PFSK-1 (cell line): ENCODE data around the gene OR4C11.

Experiments used
- FOXP2 ChIP-seq: optimal IDR thresholded peaks from 2 replicates; pipeline ENCODE3; 2011; ENCODE audit warnings: borderline replicate concordance, control low read depth, inconsistent platforms; ENCODE audit not compliant: insufficient read depth; ENCODE audit errors: extremely low read length, extremely low read depth
- POLR2AphosphoS5 ChIP-seq: IDR thresholded peaks from 2 replicates; pipeline ENCODE4 v1.6.1; 2012; ENCODE audit warnings: low read depth, mild to moderate bottlenecking, control low read depth, low read length, moderate library complexity
- SIN3A ChIP-seq: IDR thresholded peaks from 2 replicates; pipeline ENCODE4 v1.6.1; 2012; ENCODE audit warnings: mild to moderate bottlenecking, low read length, moderate library complexity, borderline replicate concordance; ENCODE audit not compliant: insufficient read depth
- TAF1 ChIP-seq: IDR thresholded peaks from 2 replicates; pipeline ENCODE4 v1.6.1; 2012; ENCODE audit warnings: low read length, control low read depth, borderline replicate concordance; ENCODE audit not compliant: insufficient read depth
- TF ChIP-seq, protein P1 (sequence below), 2 experiments: IDR thresholded peaks; 2 replicates each; pipeline versions ENCODE4 v1.6.1 to v1.8.0; 2011 to 2012; ENCODE audit warnings: low read depth in 2 of 2, low read length in 2 of 2, control low read depth in 1 of 2, inconsistent platforms in 1 of 2, mild to moderate bottlenecking in 1 of 2, moderate library complexity in 1 of 2; ENCODE audit not compliant: insufficient read depth in 1 of 2

Gene OR4C11

DNA sequence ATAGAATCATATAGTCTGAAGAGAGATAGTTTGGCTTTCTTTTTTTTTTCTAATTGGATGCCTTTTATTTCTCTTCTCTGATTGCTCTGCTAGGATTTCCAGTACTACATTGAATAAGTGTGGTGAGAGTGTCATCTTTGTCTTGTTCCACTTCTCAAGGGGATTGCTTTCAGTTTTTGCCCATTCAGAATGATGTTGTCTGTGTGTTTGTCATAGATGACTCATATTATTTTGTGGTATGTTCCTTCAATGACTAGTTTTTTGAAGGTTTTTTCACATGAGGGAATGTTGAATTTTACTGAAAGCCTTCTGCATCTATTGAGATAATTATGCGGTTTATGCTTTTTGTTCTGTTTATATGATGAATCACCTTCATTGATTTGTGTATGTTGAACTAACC is 17.1 kb upstream of the OR4C11 start:
- TF ChIP-seq POLR2AphosphoS5 (no peak), SIN3A (no peak), TAF1 (no peak), FOXP2 (no peak)
- TF ChIP-seq, protein P1, sequence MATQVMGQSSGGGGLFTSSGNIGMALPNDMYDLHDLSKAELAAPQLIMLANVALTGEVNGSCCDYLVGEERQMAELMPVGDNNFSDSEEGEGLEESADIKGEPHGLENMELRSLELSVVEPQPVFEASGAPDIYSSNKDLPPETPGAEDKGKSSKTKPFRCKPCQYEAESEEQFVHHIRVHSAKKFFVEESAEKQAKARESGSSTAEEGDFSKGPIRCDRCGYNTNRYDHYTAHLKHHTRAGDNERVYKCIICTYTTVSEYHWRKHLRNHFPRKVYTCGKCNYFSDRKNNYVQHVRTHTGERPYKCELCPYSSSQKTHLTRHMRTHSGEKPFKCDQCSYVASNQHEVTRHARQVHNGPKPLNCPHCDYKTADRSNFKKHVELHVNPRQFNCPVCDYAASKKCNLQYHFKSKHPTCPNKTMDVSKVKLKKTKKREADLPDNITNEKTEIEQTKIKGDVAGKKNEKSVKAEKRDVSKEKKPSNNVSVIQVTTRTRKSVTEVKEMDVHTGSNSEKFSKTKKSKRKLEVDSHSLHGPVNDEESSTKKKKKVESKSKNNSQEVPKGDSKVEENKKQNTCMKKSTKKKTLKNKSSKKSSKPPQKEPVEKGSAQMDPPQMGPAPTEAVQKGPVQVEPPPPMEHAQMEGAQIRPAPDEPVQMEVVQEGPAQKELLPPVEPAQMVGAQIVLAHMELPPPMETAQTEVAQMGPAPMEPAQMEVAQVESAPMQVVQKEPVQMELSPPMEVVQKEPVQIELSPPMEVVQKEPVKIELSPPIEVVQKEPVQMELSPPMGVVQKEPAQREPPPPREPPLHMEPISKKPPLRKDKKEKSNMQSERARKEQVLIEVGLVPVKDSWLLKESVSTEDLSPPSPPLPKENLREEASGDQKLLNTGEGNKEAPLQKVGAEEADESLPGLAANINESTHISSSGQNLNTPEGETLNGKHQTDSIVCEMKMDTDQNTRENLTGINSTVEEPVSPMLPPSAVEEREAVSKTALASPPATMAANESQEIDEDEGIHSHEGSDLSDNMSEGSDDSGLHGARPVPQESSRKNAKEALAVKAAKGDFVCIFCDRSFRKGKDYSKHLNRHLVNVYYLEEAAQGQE (IDR thresholded peaks at IDR 0.05; ENCODE audit: insufficient read depth in 1 of 2, low read depth in 2 of 2, low read length in 2 of 2), result no peak

DNA sequence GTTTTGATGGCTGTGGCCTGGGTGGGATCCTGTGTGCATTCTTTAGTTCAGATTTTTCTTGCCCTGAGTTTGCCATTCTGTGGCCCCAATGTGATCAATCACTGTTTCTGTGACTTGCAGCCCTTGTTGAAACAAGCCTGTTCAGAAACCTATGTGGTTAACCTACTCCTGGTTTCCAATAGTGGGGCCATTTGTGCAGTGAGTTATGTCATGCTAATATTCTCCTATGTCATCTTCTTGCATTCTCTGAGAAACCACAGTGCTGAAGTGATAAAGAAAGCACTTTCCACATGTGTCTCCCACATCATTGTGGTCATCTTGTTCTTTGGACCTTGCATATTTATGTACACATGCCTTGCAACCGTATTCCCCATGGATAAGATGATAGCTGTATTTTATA is 34.9 kb downstream of the OR4C11 start:
- TF ChIP-seq POLR2AphosphoS5 (no peak), FOXP2 (no peak), TAF1 (no peak), SIN3A (no peak)
- TF ChIP-seq, protein P1 (IDR thresholded peaks at IDR 0.05; ENCODE audit: insufficient read depth in 1 of 2, low read depth in 2 of 2, low read length in 2 of 2), result no peak

DNA sequence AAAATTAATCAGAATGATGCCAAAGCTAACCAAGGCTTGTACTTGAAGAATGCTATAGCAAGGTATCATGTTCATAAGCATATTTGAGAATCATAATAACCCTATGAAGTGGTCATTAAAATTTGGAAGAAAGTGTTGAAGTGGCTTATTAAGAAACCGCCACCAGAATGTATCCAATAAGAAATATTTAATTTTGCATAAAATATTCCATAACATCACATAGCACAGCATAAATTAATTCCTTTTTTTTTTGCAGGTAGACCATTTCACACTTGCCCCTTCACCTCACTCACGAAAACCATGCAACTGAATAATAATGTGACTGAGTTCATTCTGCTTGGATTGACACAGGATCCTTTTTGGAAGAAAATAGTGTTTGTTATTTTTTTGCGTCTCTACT is 35.6 kb downstream of the OR4C11 start, which contains the start of gene OR4C16:
Gene OR4C16 (plus strand): TSS at position 301 of the 400 bp plus-strand sequence. CDS start 0 bp downstream, at position 301.
- no peak for TF ChIP-seq TAF1
- TF ChIP-seq SIN3A, result no peak
- TF ChIP-seq, protein P1 (IDR thresholded peaks at IDR 0.05; ENCODE audit: insufficient read depth in 1 of 2, low read depth in 2 of 2, low read length in 2 of 2), result no peak
- no peak for TF ChIP-seq POLR2AphosphoS5
- no peak for TF ChIP-seq FOXP2

DNA sequence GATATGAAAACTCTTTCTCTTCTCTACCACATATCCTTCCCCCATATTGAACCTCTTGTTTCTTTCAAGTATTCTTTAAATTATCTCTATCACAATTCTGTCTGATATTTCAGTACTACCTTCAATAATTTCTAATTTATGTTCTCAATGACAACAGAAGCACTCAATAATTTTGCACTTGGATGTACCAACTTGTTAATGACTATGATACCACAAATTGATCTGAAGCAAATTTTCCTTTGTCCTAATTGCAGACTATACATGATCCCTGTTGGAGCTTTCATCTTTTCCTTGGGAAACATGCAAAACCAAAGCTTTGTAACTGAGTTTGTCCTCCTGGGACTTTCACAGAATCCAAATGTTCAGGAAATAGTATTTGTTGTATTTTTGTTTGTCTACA is 53.3 kb downstream of the OR4C11 start, which contains the start of gene OR4C15:
Gene OR4C15 (plus strand): TSS at position 301 of the 400 bp plus-strand sequence. CDS start 0 bp downstream, at position 301.
- TF ChIP-seq POLR2AphosphoS5, result no peak
- TF ChIP-seq, protein P1 (IDR thresholded peaks at IDR 0.05; ENCODE audit: insufficient read depth in 1 of 2, low read depth in 2 of 2, low read length in 2 of 2), result no peak
- TF ChIP-seq SIN3A, result no peak
- TF ChIP-seq TAF1, result no peak
- TF ChIP-seq FOXP2, result no peak
